HG03280 (cell line): ENCODE measurements around the gene SETD1B.

Experiments used
- ATAC-seq: cut with Tn5 transposase; IDR thresholded peaks from one replicate; pipeline ENCODE4 v1.9.1; 2021; ENCODE audit warnings: mild to moderate bottlenecking, moderate library complexity; ENCODE audit not compliant: unreplicated experiment

The SETD1B gene

DNA sequence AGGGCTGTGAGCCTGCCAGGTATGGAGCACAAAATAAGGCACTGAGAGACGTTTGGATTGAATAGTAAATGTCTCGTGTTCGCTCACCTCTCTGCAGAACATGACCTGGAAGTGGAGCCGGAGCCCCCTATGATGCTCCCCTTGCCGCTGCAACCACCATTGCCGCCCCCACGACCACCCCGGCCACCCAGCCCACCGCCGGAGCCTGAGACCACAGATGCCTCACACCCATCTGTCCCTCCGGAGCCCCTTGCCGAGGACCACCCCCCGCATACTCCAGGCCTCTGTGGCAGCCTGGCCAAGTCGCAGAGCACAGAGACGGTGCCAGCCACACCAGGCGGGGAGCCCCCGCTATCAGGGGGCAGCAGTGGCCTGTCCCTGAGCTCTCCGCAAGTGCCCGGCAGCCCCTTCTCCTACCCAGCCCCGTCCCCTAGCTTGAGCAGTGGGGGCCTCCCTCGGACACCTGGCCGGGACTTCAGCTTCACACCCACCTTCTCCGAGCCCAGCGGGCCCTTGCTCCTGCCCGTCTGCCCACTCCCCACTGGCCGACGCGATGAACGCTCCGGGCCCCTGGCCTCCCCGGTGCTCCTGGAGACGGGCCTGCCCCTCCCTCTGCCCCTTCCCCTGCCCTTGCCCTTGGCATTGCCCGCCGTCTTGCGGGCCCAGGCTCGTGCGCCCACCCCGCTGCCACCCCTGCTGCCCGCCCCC lies 18.7 kb downstream of the SETD1B start:
- no peak for ATAC-seq

GRCh38 chr12:121823101-121823726 lies 19.4 kb downstream of the SETD1B start:
- no peak for ATAC-seq

DNA sequence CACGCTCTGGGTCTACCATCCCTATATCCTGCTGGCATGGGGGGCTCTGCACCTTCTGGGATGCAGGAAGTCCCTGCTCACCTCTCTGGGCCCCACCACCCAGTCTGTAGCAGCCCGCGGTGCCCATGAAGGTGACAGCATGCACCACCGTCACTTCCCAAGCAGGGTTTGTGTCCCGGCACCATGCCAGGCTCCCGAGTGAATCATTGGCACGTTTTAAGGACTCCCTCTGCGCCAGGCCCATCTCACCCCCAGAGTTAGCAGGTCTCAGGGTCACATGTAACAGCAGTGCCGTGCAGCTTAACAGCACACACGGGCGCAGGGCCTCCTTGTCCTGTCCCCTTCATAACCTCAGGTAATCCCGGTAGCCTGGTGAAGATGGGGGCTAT lies 19.9 kb downstream of the SETD1B start:
- no peak for ATAC-seq

- ATAC-seq: no peak
Measured at GRCh38 chr12:121825041-121825523, 21.3 kb downstream of the SETD1B start.

GRCh38 chr12:121826318-121827150 lies 22.7 kb downstream of the SETD1B start:
- no peak for ATAC-seq

DNA sequence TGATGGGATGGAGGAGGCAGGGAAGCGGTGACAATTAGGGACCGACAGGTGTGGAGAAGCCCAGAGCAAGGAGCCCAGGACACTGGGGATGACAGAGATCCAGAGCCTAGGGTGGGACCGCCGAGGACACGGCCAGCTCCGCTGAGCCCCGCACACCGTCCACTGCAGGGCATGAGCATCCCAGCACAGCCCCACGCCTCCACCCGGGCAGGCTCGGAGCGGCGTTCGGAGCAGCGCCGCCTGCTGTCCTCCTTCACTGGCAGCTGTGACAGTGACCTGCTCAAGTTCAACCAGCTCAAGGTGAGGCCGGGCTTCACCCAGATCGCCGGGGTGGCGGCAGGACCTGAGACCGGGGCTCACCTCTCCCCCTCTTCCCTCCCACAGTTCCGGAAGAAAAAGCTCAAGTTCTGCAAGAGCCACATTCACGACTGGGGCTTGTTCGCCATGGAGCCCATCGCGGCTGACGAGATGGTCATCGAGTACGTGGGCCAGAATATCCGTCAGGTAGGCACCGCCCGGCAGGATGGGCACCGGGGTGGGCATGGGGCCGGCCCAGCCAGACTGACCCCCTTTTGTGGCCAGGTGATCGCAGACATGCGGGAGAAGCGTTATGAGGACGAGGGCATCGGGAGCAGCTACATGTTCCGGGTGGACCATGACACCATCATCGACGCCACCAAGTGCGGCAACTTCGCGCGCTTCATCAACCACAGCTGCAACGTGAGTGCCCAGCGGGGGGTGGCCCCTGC lies 23.7 kb downstream of the SETD1B start:
- no peak for ATAC-seq

GRCh38 chr12:121828306-121828705 lies 24.5 kb downstream of the SETD1B start:
- no peak for ATAC-seq

DNA sequence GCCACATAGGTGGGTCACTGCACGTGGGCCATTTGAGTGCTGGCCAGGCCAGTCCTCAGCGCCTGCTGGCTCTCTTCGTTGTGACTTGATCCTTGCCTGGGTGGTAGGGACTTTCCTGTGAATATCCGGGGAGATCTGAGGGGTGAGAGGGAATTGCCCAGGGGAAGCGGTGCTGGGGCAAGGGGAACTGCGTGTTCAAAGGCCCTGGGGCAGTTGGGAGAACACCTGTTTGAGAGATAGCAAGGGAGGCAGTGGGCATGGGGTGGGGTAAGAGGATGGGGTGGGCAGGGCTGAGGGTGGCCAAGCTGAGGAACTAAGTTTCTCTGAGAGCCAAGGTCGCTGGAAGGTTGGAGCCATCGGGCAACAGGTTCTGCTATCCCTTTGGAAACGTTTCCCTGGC lies 25.0 kb downstream of the SETD1B start:
- ATAC-seq: no peak

DNA sequence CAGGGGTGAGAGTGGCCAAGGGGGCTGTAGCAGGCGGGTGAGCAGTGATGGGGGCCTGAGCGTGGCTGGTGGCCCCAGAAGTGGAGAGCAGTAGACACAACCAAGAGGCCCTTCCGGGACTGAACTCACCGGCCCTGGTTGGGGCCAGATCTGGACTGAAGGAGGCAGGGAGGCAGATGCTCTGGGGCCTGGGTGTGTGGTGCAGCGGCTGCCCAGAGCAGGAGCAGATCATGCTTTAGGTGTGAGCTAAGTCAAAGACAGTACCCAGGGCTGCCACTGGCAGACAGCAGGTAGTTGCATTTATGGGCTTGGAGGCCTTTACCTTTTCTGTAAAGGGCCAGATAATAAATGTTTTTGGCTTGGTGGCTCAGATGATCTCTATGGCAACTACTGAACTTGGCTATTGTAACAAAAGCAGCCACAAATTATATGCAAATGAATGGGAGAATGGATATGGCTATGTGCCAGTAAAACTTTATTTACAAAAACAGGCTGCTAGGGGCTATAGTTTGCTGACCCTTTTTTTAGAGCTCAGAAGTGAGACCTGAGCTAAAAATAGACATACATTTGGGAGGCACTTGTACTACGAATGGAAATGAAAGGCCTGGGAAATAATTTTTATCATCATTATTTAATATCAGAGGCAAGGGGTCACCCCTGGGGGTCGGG lies 25.6 kb downstream of the SETD1B start:
- no peak for ATAC-seq

GRCh38 chr12:121830134-121830533 lies 26.3 kb downstream of the SETD1B start:
- no peak for ATAC-seq

- ATAC-seq: no peak
Measured at GRCh38 chr12:121830588-121831265, 26.9 kb downstream of the SETD1B start.

DNA sequence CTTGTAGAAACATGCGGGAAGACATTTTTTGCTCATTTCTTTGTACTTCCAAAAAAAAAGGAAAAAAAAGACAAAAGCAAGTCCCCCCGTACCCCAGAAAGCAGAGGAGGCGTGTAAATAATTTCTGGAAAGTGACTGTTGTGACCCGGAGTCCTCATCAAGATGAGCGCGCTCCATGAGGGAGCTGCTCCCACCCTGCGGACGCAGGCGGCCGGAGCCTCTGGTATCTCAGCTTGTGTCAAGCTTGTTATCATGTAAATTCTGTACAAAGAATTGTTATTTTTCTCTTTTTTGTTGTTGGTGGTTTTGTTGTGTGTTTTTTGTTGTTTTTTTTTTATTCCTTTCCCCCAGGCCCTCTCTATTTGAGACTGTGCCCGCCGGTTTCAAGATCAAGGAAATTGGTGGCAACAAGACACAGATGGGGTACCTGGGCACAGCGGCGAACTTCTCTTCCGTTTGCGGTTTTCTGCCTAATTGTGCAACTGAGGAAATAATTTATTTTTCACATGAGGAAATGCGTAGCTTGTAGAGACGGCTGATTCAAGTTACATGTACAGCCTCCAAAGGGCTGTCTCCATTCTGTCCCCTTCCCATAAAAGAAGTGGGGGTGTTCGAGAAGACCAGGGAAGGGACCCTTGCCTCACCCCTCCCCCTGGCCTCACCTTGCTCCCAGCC lies 27.9 kb downstream of the SETD1B start:
- no peak for ATAC-seq

- ATAC-seq: no peak
Measured at GRCh38 chr12:121837680-121838079, 33.9 kb downstream of the SETD1B start.

GRCh38 chr12:121838126-121838525 lies 34.3 kb downstream of the SETD1B start:
- ATAC-seq: no peak

- peak; percentile 96 for ATAC-seq
Measured at GRCh38 chr12:121839106-121839992, 35.5 kb downstream of the SETD1B start.

GRCh38 chr12:121839993-121840761 lies 36.4 kb downstream of the SETD1B start:
- ATAC-seq: no peak

DNA sequence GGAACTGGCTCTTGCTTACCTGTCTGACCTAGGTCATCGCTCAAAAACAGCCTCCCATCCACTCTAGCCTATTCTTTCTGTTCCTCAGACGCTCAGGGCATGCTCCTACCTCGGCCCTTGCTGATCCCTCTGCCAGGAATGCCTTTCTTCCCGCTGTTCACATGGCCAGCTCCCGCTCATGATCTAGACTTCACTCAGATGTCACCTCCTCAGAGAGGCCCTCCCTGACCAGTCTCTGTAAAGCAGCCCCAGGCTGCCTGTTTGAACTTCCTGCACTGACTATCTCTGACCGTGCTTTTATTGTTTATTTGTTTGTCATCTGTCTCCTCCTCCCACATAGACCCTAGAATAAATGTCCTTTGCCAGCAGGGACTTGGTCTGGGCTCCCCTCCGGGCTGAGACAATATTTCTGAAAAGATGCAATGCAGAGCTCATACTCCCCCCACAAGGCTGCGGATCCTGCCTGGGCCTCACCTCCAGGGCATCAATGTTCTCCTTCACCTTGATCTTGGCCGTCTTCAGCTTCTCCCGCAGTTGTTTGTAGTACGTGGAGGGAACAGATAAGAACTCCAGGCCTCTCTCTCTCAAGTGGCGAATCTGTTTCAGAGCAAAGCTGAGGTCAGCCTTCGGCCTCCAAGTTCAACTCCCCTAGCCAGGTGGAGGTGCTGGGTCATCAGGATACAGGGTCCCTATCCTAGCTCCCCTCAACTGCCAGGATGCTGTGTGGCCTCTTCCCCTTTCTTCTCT lies 39.6 kb downstream of the SETD1B start:
- no peak for ATAC-seq
